ENCODE results near the gene BARD1. TPM values are rescaled to one million over a fixed set of nuclear protein-coding genes. Genes with fewer than 3 reads are reported as not detected.

BARD1 gene
- total and polyA plus RNA-seq, 2 of the 13 experiments (the other 11 are each of a cell fraction or from before 2014, with no cell fraction given) = 5.3 to 30.4 TPM

DNA sequence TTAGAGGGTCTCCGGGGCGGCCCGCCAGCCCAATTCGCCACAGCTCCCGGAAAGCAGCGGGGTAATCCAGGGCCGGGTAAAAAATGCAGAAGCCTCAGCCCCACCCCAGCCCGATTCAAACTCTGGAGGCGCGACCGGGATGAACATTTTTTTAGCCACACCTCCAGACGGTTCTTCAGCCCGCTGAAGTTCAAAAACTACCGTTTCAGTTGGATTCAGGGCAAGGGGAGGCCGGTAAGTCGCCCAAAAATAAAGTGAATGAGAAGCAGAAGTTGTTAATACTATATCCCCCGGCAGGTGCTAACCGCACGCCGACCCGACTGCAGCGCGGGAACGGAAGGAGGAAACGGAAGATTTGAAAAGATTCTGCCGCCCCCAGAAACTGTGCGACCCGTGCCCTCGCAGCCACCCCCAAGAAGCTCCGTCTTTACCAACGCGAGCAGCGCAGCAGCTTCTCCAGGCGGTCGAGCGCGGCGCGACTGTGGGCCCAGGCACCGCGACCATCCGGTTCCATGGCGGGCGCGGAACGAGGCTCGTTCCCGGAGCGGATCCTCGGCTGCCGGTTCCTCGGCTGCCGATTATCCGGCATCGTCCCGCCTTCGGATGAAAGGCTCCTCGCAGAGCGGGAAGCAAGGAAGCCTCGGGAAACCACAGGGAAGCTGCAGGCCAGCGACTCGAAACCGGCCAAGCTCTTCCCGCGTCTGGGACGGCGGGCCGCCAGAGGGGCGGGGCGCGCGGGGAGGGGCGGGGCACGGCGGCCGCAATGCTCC is at the start of gene BARD1 (continued):
- TF ChIP-seq BRF2 (CRISPR knock-in tag; IDR thresholded peaks at IDR 0.05) (peak; percentile 28; the same call in 1 of the 2 replicates), ZNF614 (CRISPR knock-in tag; IDR thresholded peaks at IDR 0.05; ENCODE audit: borderline replicate concordance) (peak; percentile 42; the same call in 1 of the 2 replicates), AHR (CRISPR knock-in tag; IDR thresholded peaks at IDR 0.05) (no peak; the same call in 1 of the 2 replicates), PREB (CRISPR knock-in tag; IDR thresholded peaks at IDR 0.05) (peak; percentile 37; the same call in 1 of the 2 replicates), NCOA2 (CRISPR knock-in tag; IDR thresholded peaks at IDR 0.05) (no peak), ZNF136 (CRISPR knock-in tag; IDR thresholded peaks at IDR 0.05; ENCODE audit: low read depth) (peak; percentile 48; the same call in 1 of the 2 replicates), SRSF4 (IDR thresholded peaks at IDR 0.05; ENCODE audit: low read depth, low read length, poor library complexity, severe bottlenecking) (no peak), ATF3 (CRISPR knock-in tag; IDR thresholded peaks at IDR 0.05) (no peak), FOXJ3 (CRISPR knock-in tag; IDR thresholded peaks at IDR 0.05; ENCODE audit: borderline replicate concordance) (peak; percentile 61; the same call in 1 of the 2 replicates), KDM1A (CRISPR knock-in tag; IDR thresholded peaks at IDR 0.05) (no peak), ZNF264 (CRISPR knock-in tag; IDR thresholded peaks at IDR 0.05) (no peak), FOXO4 (CRISPR knock-in tag; conservative IDR thresholded peaks at IDR 0.05) (no peak), MIXL1 (CRISPR knock-in tag; IDR thresholded peaks at IDR 0.05) (no peak), ZNF234 (CRISPR knock-in tag; conservative IDR thresholded peaks at IDR 0.05) (no peak), TGIF2 (CRISPR knock-in tag; IDR thresholded peaks at IDR 0.05) (0 out of 2 replicates have a peak, but pooled peaks have one; percentile 10), ATF2 (CRISPR knock-in tag; IDR thresholded peaks at IDR 0.05) (peak; percentile 54), THYN1 (CRISPR knock-in tag; IDR thresholded peaks at IDR 0.05; ENCODE audit: borderline replicate concordance, low read depth) (no peak), DPF2 (CRISPR knock-in tag; IDR thresholded peaks at IDR 0.05; ENCODE audit: borderline replicate concordance, low read depth) (no peak), ZBTB1 (CRISPR knock-in tag; IDR thresholded peaks at IDR 0.05; ENCODE audit: borderline replicate concordance) (no peak), ZFY (CRISPR knock-in tag; IDR thresholded peaks at IDR 0.05) (peak; percentile 86), ZNF766 (CRISPR knock-in tag; IDR thresholded peaks at IDR 0.05; ENCODE audit: borderline replicate concordance) (peak; percentile 78; the same call in 1 of the 2 replicates)
